HCT116 (cell line): ENCODE data around the gene ELP1. TPM values are rescaled to one million over a fixed set of nuclear protein-coding genes. Genes with fewer than 3 reads are reported as not detected.

ENCODE experiments used
- ATAC-seq: fragments of 200-7000 bp; cut with Tn5 transposase; 2 replicates; pipeline ENCODE4 v1.9.1; 2020; ENCODE audit warnings: mild to moderate bottlenecking, moderate library complexity
- BruUV-seq: library from RNA; stranded (reverse); fragments of 400-500 nt; replicated peaks from 2 replicates; lab custom pipeline; 2021; lab: Mats Ljungman, UMichigan
- CTCF ChIA-PET: fragments of 300-600 bp; sonication (Branson Sonifier 250); formaldehyde crosslinking; loops from one replicate; lab custom pipeline; 2021; ENCODE audit warnings: antibody characterized with exemption; lab: Charles Lee
- POLR2A ChIA-PET: fragments of 300-600, 350-600 bp; sonication (Branson Sonifier 250); formaldehyde crosslinking; loops from one replicate; lab custom pipeline; 2021; ENCODE audit warnings: antibody characterized with exemption; lab: Charles Lee
- RAD21 ChIA-PET, 2 experiments: fragments of 300-600 bp; sonication (Branson Sonifier 250); formaldehyde crosslinking; loops; one replicate each; lab custom pipeline; 2023; ENCODE audit warnings: low total read pairs in 2 of 2; ENCODE audit not compliant: uncharacterized antibody in 2 of 2, unreplicated experiment in 2 of 2, low non-redundant PET in 1 of 2; lab: Charles Lee
- DNase-seq: peaks from one replicate; pipeline ENCODE4 v3.0.0-alpha.2; 2010; ENCODE audit warnings: low read depth, low spot score
- H2AFZ ChIP-seq: fragments of 200-600 bp; shearing (Covaris generic), sonication (generic); 2 replicates; pipeline ENCODE4 v1.6.1; 2017; ENCODE audit warnings: low read depth, mixed run types, mixed read lengths, antibody characterized with exemption, low read length; ENCODE audit not compliant: poor library complexity, severe bottlenecking
- H3K27ac ChIP-seq: 2 replicates; pipeline ENCODE4 v1.5.1; 2012; ENCODE audit warnings: low read depth, low read length
- H3K27me3 ChIP-seq: fragments of 200-600 bp; sonication (generic); 2 replicates; pipeline ENCODE4 v1.6.1; 2016; ENCODE audit warnings: mixed run types, low read length, mixed read lengths; ENCODE audit not compliant: insufficient read depth
- H3K36me3 ChIP-seq, 2 experiments: fragments of 200-500 bp in 1 of 2; fragments of 200-600 bp in 1 of 2; sonication (Bioruptor generic) in 1 of 2; sonication (generic) in 1 of 2; 2 replicates each; pipeline versions ENCODE4 v1.5.1 to v1.6.1; 2014 to 2016; ENCODE audit warnings: low read length in 2 of 2, inconsistent platforms in 1 of 2, mixed read lengths in 1 of 2, mixed run types in 1 of 2; ENCODE audit not compliant: insufficient read depth in 2 of 2, control insufficient read depth in 1 of 2
- H3K4me1 ChIP-seq, 2 experiments: fragments of 200-600 bp in 1 of 2; sonication (generic) in 1 of 2; 2 replicates each; pipeline versions ENCODE4 v1.5.1 to v1.6.1; 2012 to 2017; ENCODE audit warnings: low read length in 2 of 2, inconsistent platforms in 1 of 2, mild to moderate bottlenecking in 1 of 2, mixed read lengths in 1 of 2, mixed run types in 1 of 2, moderate library complexity in 1 of 2; ENCODE audit not compliant: insufficient read depth in 2 of 2, control insufficient read depth in 1 of 2
- H3K4me2 ChIP-seq: fragments of 200-600 bp; sonication (generic); 2 replicates; pipeline ENCODE4 v1.6.1; 2017; ENCODE audit warnings: mixed run types, low read length, mixed read lengths
- H3K4me3 ChIP-seq, 2 experiments: fragments of 200-600 bp in 1 of 2; sonication (generic) in 1 of 2; replicated peaks in 1 of 2; 2 replicates each; pipeline ENCODE4 v1.5.1; 2011 to 2016; ENCODE audit warnings: low read length in 2 of 2, control low read depth in 1 of 2, low read depth in 1 of 2, mild to moderate bottlenecking in 1 of 2, mixed read lengths in 1 of 2, mixed run types in 1 of 2
- H3K79me2 ChIP-seq: fragments of 200-600 bp; sonication (generic); 2 replicates; pipeline ENCODE4 v1.6.1; 2017; ENCODE audit warnings: mild to moderate bottlenecking, mixed run types, low read length, moderate library complexity, mixed read lengths; ENCODE audit not compliant: insufficient read depth
- H3K9ac ChIP-seq: fragments of 200-600 bp; sonication (generic); 2 replicates; pipeline ENCODE4 v1.6.1; 2016; ENCODE audit warnings: low read length, mixed read lengths
- H3K9me2 ChIP-seq: fragments of 200-600 bp; sonication (generic), shearing (Covaris generic); 2 replicates; pipeline ENCODE4 v1.6.1; 2017; ENCODE audit warnings: mixed run types, mild to moderate bottlenecking, moderate library complexity; ENCODE audit not compliant: insufficient read depth
- H3K9me3 ChIP-seq, 2 experiments: fragments of 200-500 bp in 1 of 2; fragments of 200-600 bp in 1 of 2; sonication (Bioruptor generic) in 1 of 2; sonication (generic) in 1 of 2; 2 replicates each; pipeline ENCODE4 v1.6.1; 2014 to 2017; ENCODE audit warnings: low read length in 2 of 2, mixed read lengths in 2 of 2, inconsistent platforms in 1 of 2, low read depth in 1 of 2, mild to moderate bottlenecking in 1 of 2, mixed run types in 1 of 2, moderate library complexity in 1 of 2; ENCODE audit not compliant: control insufficient read depth in 1 of 2, insufficient read depth in 1 of 2
- H4K20me1 ChIP-seq: fragments of 200-600 bp; sonication (generic), shearing (Covaris generic); 2 replicates; pipeline ENCODE4 v1.6.1; 2017; ENCODE audit warnings: mixed run types, mild to moderate bottlenecking, moderate library complexity; ENCODE audit not compliant: insufficient read depth
- CBX3 ChIP-seq: IDR thresholded peaks from 2 replicates; pipeline ENCODE4 v1.6.1; 2012; ENCODE audit warnings: low read depth
- EGR1 ChIP-seq: IDR thresholded peaks from 2 replicates; pipeline ENCODE4 v1.6.1; 2012; ENCODE audit warnings: low read depth
- POLR2A ChIP-seq: IDR thresholded peaks from 2 replicates; pipeline ENCODE4 v1.7.0; 2011; ENCODE audit warnings: borderline replicate concordance; ENCODE audit not compliant: insufficient read depth, insufficient read length; ENCODE audit errors: extremely low read depth
- POLR2AphosphoS5 ChIP-seq: IDR thresholded peaks from 2 replicates; pipeline ENCODE4 v1.6.1; 2011; ENCODE audit warnings: mild to moderate bottlenecking, low read depth, low read length, moderate library complexity
- RAD21 ChIP-seq: IDR thresholded peaks from 2 replicates; pipeline ENCODE4 v1.6.1; 2012; ENCODE audit warnings: low read depth, mild to moderate bottlenecking
- SP1 ChIP-seq: IDR thresholded peaks from 2 replicates; pipeline ENCODE4 v1.6.1; 2012; ENCODE audit warnings: low read depth
- TCF7L2 ChIP-seq: IDR thresholded peaks from 2 replicates; pipeline ENCODE4 v1.7.0; 2011; ENCODE audit warnings: borderline replicate concordance, inconsistent platforms; ENCODE audit not compliant: insufficient read depth, insufficient read length; ENCODE audit errors: extremely low read depth
- YY1 ChIP-seq: IDR thresholded peaks from 2 replicates; pipeline ENCODE4 v1.6.1; 2011; ENCODE audit warnings: low read length, low read depth, moderate library complexity, mild to moderate bottlenecking; ENCODE audit not compliant: insufficient replicate concordance; ENCODE audit errors: extremely low read depth
- ZFX ChIP-seq: fragments of 450-650 bp; IDR thresholded peaks from 2 replicates; pipeline ENCODE4 v1.6.1; 2017
- ZNF274 ChIP-seq: fragments of 200-500 bp; sonication (Bioruptor generic); IDR thresholded peaks from 2 replicates; pipeline ENCODE4 v1.6.1; 2014; ENCODE audit warnings: mild to moderate bottlenecking, low read depth, low read length, inconsistent platforms
- intact Hi-C: fragments of 100-400 bp; cut with micrococcal nuclease; formaldehyde crosslinking; loops from 2 replicates; pipeline ENCODE4 v1.10.0; 2022
- total RNA-seq: library from RNA; stranded (reverse); gene quantifications from one replicate; pipeline ENCODE4 v1.2.1, GENCODE V29; 2021; ENCODE audit not compliant: unreplicated experiment
- TF ChIP-seq, protein P1 (sequence below): IDR thresholded peaks from 2 replicates; pipeline ENCODE4 v1.6.1; 2012

ELP1 gene
- total RNA-seq, 1 experiment from 2014 or later, result 28.8 TPM

DNA sequence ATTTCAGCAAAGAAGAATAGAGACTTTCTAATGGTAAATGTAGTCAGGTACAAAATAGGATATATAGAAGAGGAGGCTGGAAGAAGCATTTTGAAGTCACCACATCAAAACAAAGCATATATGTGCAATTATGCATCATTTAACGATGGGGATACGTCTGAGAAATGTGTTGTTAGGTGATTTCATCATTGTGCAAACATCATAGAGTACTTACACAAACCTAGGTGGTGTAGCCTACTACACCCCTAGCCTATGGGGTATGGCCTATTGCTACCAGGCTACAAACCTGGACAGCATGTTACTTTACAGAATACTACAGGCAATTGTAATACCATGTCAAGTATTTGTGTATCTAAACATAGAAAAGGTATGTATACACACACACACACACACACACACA, 28.4 kb downstream of the ELP1 start (continued):
- no peak for TF ChIP-seq RAD21
- no peak for TF ChIP-seq CBX3
- TF ChIP-seq, protein P1, sequence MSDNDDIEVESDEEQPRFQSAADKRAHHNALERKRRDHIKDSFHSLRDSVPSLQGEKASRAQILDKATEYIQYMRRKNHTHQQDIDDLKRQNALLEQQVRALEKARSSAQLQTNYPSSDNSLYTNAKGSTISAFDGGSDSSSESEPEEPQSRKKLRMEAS, result no peak
- TF ChIP-seq YY1, result no peak
- no peak for TF ChIP-seq SP1

DNA sequence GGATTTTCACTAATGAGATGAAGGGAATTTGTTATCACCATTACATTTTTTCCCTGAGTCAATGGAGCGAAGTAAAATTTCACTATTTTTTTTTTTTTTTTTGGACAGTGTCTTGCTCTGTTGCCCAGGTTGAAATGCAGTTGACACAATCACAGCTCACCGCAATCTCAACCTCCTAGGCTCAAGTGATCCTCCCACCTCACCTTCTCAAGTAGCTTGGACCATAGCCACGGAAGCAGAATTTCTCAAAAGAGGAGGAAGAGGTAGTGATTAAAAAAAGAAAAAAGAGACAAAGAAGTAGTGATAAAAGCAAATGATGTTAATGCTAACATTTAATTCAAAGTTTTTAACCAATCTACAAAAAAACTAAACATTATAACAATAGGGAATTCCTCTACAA, 29.8 kb downstream of the ELP1 start:
- DNase-seq (no peak), ATAC-seq (no peak)
- Histone ChIP-seq H3K79me2 (no peaks in the 10 kb centered on the region), H3K4me1 (no peaks in the 10 kb centered on the region), H3K9ac (no peak overlapping the region), H3K9me3 (no peaks in the 10 kb centered on the region), H3K4me3 (no peak overlapping the region), H3K27ac (no peak overlapping the region), H3K9me2 (no peaks in the 10 kb centered on the region), H3K36me3 (peaks cover 40 to 44% of the 10 kb centered on the region in 2 experiments; a peak in 3 of 4 replicates), H2AFZ (no peak overlapping the region), H3K4me2 (no peak overlapping the region), H4K20me1 (no peaks in the 10 kb centered on the region), H3K27me3 (no peaks in the 10 kb centered on the region)
- intact Hi-C loops, result no loop called here
- ChIA-PET POLR2A (no interaction called here), CTCF (no interaction called here), RAD21 (no interaction called here)
- TF ChIP-seq POLR2AphosphoS5 (no peak), ZFX (no peak), TCF7L2 (no peak), ZNF274 (no peak), POLR2A (no peak), EGR1 (no peak), RAD21 (no peak)
- no TSS peak for BruUV-seq
